Measurements from ENCODE around the gene FAM216B.

FAM216B gene

GRCh38 chr13:42834946-42835345, 53.6 kb downstream of the FAM216B start:
- no peak for DNase-seq (ENCODE audit: low read depth)

DNA sequence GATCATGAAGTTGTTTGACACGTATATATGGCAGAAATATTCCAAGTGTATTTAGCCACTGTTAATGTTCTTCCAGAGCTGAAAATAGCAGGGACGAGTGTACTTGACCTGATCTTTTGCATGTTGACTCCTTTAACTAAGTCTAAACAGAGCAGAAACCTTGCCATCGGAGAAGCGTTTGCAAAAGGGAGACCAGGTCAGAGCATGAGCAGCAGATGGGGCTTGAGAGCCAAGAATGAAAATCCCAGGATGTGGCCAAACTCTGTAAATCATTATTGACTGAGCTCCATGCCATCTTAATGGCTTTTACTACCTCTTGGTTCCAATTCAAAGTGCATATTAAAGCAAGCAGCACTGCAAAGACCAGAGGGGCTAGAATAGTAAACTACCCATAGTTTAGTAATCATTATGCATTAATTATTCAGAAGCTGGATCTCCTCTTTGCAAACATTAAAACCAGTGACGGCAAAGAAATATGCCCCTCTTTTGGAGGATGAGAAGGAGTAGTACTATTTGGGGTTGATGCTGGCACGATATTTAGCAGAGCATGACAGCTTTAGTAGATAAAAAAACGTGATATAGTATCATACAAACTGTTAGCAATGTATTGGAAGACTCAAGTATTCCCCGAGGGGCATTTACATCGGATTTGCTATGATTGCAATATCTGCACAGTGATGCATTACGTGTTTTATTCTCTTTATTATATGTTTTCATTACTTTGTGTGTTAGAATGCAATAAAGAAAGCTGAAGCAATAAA, 55.7 kb downstream of the FAM216B start:
- no peak for DNase-seq (ENCODE audit: low read depth)
